ENCODE data around the gene CCDC3. TPM values are rescaled to one million over a fixed set of nuclear protein-coding genes. Genes with fewer than 3 reads are reported as not detected.
"Not testable (repeated sequence)": the region's sequence is repeated elsewhere in the genome, so short reads cannot be mapped to it uniquely, and the experiment has no call there.

The CCDC3 gene
- polyA plus RNA-seq (ENCODE audit: insufficient read length), result 14.2 TPM
- long read RNA-seq, donor 1, partial matches to known transcripts, result 0 of 2 reads
- long read RNA-seq, donor 1, other reads (novel, unspliced or antisense), result 0 of 2 reads
- long read RNA-seq, donor 2, partial matches to known transcripts, result 0 of 2 reads
- long read RNA-seq, donor 2, other reads (novel, unspliced or antisense), result 0 of 2 reads
- long read RNA-seq, donor 3, partial matches to known transcripts, result 0 of 8 reads
- long read RNA-seq, donor 3, other reads (novel, unspliced or antisense), result 8 of 8 reads
- long read RNA-seq, donor 4, result 0 reads
- long read RNA-seq, donor 5, partial matches to known transcripts, result 0 of 4 reads
- long read RNA-seq, donor 5, other reads (novel, unspliced or antisense), result 0 of 4 reads
- long read RNA-seq, donor 6, transcript CCDC3-201 (3 exons, 2,731 nt), result major isoform, 6 of 6 reads
- long read RNA-seq, donor 6, partial matches to known transcripts, result 0 of 6 reads
- long read RNA-seq, donor 6, other reads (novel, unspliced or antisense), result 0 of 6 reads
- long read RNA-seq, donor 7, transcript CCDC3-201 (3 exons, 2,731 nt), result major isoform, 6 of 6 reads
- long read RNA-seq, donor 7, partial matches to known transcripts, result 0 of 6 reads
- long read RNA-seq, donor 7, other reads (novel, unspliced or antisense), result 0 of 6 reads
- long read RNA-seq, donor 8, partial matches to known transcripts, result 0 of 3 reads
- long read RNA-seq, donor 8, other reads (novel, unspliced or antisense), result 0 of 3 reads

DNA sequence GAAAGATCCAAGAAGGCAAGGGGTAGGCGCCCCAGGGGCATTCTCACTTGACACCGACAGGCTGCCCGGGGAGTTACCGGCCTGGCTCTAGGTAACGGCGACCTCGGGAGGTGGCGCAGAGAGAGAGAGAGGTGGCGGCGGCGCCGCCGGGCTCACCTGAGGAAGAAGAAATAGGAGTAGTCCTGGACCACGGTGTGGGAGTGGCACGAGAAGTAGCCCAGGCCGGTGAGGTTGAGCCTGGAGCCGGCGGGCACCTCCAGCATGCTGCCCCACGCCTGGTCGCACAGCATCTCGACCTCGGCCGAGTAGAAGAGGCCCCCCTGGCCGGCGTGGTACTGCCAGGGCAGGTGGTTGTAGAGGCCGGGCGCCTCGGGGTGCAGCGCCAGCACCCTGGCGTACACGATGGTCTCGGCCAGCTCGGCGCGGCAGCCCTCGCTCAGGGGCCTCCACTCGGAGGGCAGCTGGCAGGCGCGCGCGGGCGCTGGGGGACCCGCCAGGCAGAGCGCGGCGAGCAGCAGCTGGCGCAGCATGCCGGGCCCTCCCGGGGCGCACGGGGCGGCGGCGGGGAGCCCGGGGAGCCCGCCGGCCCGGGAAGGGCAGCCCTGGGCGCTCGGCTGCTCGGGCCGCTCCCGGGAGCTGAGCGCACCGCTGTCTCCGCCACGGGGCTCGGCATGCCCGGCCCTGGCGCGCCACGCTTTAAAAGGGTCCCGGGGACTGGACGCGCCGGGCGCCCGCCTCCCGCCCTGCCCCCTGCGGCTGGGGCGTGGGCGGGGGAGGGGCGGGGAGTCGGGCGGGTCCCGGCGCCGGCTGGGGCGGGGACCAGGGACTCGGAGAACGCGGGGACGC lies at the start of gene CCDC3:
TSS of gene CCDC3 (minus strand) at position 673 of the 846 bp plus-strand sequence. CDS start at position 530, 143 bp downstream.
- no peak for DNase-seq

GRCh38 chr10:13051126-13051694 lies 49.7 kb upstream of the CCDC3 start:
- no peak for DNase-seq

- no peak for DNase-seq
Measured at GRCh38 chr10:13049774-13050420, 48.4 kb upstream of the CCDC3 start.

GRCh38 chr10:13048762-13049161 lies 47.2 kb upstream of the CCDC3 start:
- DNase-seq, result no peak

DNA sequence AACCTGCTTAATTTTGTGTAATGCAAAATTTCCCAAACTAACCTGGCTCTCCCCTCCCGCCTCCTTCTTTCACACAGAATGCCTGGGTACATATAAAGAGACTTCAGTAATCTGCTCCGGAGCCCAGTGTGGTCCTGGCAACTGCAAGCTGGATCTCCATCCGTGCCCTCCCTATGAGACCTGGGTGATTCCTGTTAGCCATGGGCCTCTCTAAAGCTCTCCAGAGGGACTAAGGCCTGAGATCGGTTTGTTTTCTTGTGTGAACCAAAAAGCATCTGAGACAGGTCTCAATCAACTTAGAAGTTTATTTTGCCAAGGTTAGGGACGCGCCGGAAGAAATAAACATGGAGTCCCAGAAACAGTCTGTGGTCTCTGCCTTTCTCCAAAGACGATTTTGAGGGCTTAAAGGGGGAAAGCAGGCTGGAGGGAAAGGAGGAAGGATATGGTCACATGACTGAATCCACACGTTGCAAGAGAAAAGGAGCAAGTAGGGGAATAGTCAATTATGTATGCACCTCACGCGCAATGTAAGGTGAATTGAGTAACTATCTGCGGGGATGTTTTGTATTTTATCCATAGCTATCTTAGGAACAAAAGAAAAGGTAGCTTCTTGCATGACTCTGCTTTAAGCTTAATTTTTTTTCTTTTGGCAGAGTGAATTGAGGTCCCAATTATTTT lies 46.2 kb upstream of the CCDC3 start:
- no peak for DNase-seq

- no peak for DNase-seq
Measured at GRCh38 chr10:13046851-13047528, 45.5 kb upstream of the CCDC3 start.

DNA sequence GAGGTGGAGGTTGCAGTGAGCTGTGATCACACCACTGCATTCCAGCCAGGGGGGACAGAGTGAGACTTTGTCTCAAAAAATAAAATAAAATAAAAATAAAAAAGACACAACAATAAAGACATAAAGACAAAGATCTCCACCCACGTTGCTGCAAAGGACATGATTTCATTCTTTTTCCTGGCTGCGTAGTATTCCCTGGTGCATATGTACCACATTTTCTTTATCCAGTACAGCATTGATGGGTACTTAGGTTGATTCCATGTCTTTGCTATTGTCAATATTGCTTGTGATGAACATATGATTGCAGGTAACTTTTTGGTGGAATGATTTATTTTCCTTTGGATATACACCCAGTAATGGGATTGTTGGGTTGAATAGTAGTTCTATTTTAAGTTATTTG lies 42.0 kb upstream of the CCDC3 start:
- no peak for DNase-seq

DNA sequence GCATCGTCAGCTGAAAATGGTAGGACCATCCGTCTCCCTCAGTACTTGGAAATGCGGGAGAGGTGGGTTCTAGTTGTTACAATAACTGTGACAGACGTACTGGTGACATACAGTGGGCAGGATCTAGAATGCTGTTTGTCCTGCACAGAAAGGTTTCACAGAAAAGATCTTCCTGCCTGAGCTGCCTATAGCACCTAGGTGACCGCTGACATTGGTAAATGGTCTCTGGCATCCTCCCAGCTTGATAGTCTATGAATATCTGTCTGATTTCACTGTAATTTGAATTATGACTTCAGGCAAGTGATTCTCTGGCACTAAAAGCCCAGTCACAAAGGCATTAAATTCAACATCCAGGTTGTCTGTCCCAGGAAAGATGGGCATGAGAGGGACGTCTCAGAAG lies 38.2 kb upstream of the CCDC3 start:
- no peak for DNase-seq

GRCh38 chr10:13038391-13038790 lies 36.9 kb upstream of the CCDC3 start:
- no peak for DNase-seq

- no peak for DNase-seq
Measured at GRCh38 chr10:13037832-13038231, 36.3 kb upstream of the CCDC3 start.

GRCh38 chr10:13036841-13037240 lies 35.3 kb upstream of the CCDC3 start:
- DNase-seq, result no peak

- not testable (repeated sequence) for DNase-seq
Measured at GRCh38 chr10:13035731-13036130, 34.2 kb upstream of the CCDC3 start.

GRCh38 chr10:13026873-13027272 lies 25.4 kb upstream of the CCDC3 start:
- no peak for DNase-seq

GRCh38 chr10:13023754-13024153 lies 22.2 kb upstream of the CCDC3 start:
- no peak for DNase-seq

DNA sequence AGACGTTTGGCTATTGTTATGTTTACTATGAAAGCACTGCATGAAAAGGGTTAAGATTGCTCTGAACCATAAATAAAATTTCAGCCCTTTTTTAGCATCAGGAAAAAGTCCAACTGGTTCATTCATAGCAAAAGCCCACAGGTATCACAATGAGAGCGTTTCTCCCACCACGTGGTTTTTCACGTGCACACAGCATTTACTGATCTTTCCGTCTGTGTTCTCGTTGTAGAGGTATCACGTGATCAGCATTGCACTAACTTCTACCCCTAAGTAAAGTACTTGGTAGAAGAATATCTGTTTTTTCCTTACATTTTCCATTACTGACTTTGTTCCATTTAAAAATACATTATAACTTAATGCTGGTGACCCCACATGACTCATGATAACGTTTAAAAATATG lies 17.8 kb upstream of the CCDC3 start:
- no peak for DNase-seq

GRCh38 chr10:13018171-13018570 lies 16.7 kb upstream of the CCDC3 start:
- no peak for DNase-seq

- DNase-seq, result no peak
Measured at GRCh38 chr10:13016886-13017285, 15.4 kb upstream of the CCDC3 start.

DNA sequence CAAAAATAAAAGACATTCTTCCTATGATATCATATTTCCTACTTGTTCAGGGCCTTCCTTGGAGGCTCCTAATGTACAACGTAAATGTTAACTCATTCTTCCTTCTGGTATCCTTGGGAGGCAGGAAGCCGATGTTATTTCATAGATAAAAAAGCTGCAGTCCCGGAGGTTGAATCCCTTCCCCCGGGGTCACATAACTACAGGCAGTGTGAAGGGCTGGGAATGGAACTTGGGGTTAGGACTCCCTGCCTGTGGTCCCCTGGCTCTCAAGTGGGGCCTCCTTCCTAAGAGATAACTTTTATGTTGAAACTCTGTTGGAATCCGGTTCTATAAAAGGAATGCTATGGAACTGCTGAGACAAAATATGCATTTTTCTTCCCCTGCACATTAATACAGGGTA lies 14.9 kb upstream of the CCDC3 start:
- no peak for DNase-seq

- DNase-seq, result no peak
Measured at GRCh38 chr10:13006037-13006436, 4.5 kb upstream of the CCDC3 start.

- no peak for DNase-seq
Measured at GRCh38 chr10:13003759-13004158, 2.2 kb upstream of the CCDC3 start.

Data from left kidney (tissue), 8 donors.